ENCODE data around the gene ABCC5. TPM values are rescaled to one million over a fixed set of nuclear protein-coding genes. Genes with fewer than 3 reads are reported as not detected.
"Not testable (repeated sequence)": the region's sequence is repeated elsewhere in the genome, so short reads cannot be mapped to it uniquely, and the experiment has no call there.

Gene ABCC5
- polyA plus RNA-seq, 3 donors, result 6.0 to 10.8 (median 8.5) TPM

GRCh38 chr3:184018424-184018973, 815 bp upstream of the ABCC5 start:
- 89 to 91% (median 89%) methylated on average over 21 of the region's 21 CpGs for WGBS, 3 donors
- no peak overlapping the region for H3K27ac ChIP-seq (ENCODE audit: low read depth, low read length)

GRCh38 chr3:184016811-184017671, 643 bp downstream of the ABCC5 start:
- WGBS, 3 donors, result 9 to 16% (median 15%) methylated on average over 41 to 57 of the region's 57 CpGs
- H3K27ac ChIP-seq (ENCODE audit: low read depth, low read length), result no peak overlapping the region

DNA sequence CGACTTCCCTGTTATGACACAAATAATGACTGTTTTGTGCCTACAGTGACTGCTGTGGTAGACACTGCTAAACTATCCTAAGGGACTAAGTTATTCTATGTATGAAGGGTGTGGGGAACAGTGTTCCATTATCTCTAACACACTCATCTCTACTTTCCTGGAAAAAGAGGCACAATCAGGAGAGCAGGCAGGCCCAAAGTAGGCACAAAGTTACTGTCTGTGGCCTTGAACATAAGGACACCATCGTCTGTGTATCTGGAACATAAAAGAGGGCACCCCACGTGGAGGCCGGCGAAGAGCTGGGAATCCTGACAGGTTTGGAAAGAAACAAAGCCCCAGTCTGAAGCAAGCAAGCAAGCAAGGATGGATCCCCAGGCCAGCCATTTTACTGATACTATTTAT, 1.5 kb downstream of the ABCC5 start:
- 66 to 88% (median 80%) methylated on average over 5 of the region's 5 CpGs for whole genome bisulfite sequencing, 3 donors

GRCh38 chr3:184015381-184016019, 2.2 kb downstream of the ABCC5 start:
- 78 to 90% (median 87%) methylated on average over 10 of the region's 10 CpGs for WGBS, 3 donors
- H3K27ac ChIP-seq (ENCODE audit: low read depth, low read length), result no peak overlapping the region

More for the DNA sequence above, 1.5 kb downstream of the ABCC5 start:
- H3K27ac ChIP-seq (ENCODE audit: low read depth, low read length), result no peak overlapping the region

- WGBS, 3 donors, result 82 to 94% (median 89%) methylated on average over 6 of the region's 6 CpGs
- H3K27ac ChIP-seq (ENCODE audit: low read depth, low read length), result no peak overlapping the region
Observed at GRCh38 chr3:184011937-184012889, 5.5 kb downstream of the ABCC5 start.

GRCh38 chr3:184011230-184011876, 6.3 kb downstream of the ABCC5 start:
- WGBS, 3 donors, result 58 to 96% (median 92%) methylated on average over 4 of the region's 4 CpGs
- no peak overlapping the region for H3K27ac ChIP-seq (ENCODE audit: low read depth, low read length)

- no peak overlapping the region for H3K27ac ChIP-seq (ENCODE audit: low read depth, low read length)
- WGBS, 3 donors, result 54 to 83% (median 80%) methylated on average over 3 of the region's 3 CpGs
Observed at GRCh38 chr3:184008161-184008560, 9.5 kb downstream of the ABCC5 start.

DNA sequence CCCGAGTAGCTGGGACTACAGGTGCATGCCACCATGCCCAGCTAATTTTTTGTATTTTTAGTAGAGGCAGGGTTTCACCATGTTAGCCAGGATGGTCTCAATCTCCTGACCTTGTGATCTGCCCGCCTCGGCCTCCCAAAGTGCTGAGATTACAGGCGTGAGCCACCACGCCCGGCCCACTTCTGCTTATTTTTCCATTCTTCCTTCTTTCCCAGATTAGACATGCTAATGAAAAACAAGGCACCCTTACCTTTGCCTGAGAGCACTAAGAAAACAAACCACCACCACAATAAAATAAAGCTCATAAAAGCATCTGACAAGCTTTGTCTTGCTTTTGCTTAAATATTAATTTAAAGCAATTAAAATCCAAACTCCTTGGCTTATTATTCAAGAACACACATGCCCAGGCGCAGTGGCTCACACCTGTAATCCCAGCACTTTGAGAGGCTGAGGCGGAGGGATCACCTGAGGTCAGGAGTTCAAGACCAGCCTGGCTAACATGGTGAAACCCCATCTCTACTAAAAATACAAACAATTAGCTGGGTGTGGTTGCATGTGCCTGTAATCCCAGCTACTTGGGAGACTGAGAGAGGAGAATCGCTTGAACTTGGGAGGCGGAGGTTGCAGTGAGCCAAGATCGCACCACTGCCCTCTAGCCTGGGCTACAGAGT, 10.4 kb downstream of the ABCC5 start:
- 80 to 87% (median 84%) methylated on average over 11 of the region's 11 CpGs for WGBS, 3 donors
- H3K27ac ChIP-seq (ENCODE audit: low read depth, low read length), result not testable (repeated sequence)

GRCh38 chr3:184005941-184006507, 11.7 kb downstream of the ABCC5 start:
- no peak overlapping the region for H3K27ac ChIP-seq (ENCODE audit: low read depth, low read length)
- 10 to 25% (median 16%) methylated on average over 11 of the region's 11 CpGs for WGBS, 3 donors

GRCh38 chr3:184004476-184004875, 13.2 kb downstream of the ABCC5 start:
- no peak overlapping the region for H3K27ac ChIP-seq (ENCODE audit: low read depth, low read length)
- 72 to 100% (median 83%) methylated on average over 1 to 2 of the region's 2 CpGs for WGBS, 3 donors

DNA sequence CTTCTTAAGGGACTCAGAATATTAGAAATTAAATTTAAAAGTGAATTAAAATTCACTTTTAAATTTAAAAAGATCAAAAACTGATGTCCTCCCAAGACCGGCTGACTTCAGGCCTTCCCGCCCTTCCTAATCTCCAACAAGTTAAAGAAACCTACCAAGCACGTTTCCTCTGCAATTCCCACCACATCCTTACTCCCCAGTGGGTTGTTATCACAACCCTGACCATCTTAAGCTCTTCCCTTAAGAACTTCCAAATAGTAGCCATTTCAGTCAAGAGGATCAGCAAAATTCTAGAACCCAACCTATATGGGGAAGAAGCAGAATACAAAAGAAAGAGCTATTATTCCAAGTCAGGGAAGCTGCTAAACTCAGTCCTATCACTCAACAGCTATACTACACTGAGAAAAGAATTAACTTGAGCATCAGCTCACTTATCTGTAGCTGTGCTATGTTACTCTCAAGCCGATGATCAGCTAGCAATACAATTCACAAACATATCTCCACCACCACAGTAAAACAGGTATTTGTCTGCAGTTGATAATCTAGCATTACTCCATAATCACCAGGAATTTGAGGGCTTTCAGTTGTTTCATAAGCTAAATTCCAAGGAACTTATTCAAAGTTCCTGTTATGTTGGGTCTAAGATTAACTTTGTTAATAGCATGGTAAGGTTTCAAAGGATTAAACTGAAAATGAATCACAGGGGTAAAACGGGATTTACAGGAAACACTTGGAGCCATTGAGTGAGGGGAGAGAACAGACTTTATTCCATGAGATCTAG, 14.3 kb downstream of the ABCC5 start:
- 88 to 90% (median 90%) methylated on average over 5 of the region's 5 CpGs for WGBS, 3 donors
- no peak overlapping the region for H3K27ac ChIP-seq (ENCODE audit: low read depth, low read length)

GRCh38 chr3:184002469-184002868, 15.2 kb downstream of the ABCC5 start:
- WGBS, 3 donors, result 91 to 94% (median 92%) methylated on average over 11 of the region's 11 CpGs
- no peak overlapping the region for H3K27ac ChIP-seq (ENCODE audit: low read depth, low read length)

DNA sequence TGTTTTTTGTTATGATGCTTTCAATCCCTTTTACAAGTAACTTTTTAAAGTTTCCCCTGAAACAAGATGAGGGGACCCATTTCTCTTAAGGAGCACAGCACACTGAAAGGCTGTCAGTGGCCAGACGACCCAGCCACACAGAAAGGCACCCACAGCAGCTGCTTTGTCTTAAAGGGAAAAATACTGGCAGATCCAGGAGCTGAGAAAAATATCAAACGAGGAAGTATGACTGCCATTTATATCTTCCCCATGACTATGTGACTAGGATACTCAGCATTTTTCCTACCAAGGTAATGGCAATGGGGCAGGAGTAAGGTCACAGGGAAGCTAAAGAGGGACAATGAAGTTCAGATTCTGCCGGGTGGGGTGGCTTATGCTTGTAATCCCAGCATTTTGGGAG, 15.9 kb downstream of the ABCC5 start:
- 79 to 84% (median 81%) methylated on average over 3 of the region's 3 CpGs for WGBS, 3 donors

DNA sequence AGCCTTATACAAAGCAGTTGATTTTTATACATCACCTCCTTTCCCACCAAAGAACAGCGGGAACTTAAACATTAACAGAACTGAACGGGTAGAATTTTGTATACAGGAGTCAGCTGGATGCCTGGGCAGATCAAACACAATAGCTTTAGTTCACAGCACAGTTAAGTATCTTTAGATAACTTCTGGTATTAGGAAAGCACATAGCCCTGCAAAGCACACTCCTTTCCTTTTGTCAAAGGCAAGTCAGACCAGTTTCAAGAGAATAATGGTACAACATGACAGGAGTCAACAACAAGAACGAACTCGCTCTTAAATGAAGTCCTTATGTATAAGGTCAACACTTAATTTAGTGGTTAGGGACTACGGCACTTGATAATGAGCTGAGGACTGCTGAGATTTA, 26.3 kb downstream of the ABCC5 start:
- no peak overlapping the region for H3K27ac ChIP-seq (ENCODE audit: low read depth, low read length)
- WGBS, 3 donors, result 61 to 92% (median 85%) methylated on average over 5 of the region's 5 CpGs

More for the DNA sequence above, 15.9 kb downstream of the ABCC5 start:
- no peak overlapping the region for H3K27ac ChIP-seq (ENCODE audit: low read depth, low read length)

GRCh38 chr3:183988216-183988790, 29.4 kb downstream of the ABCC5 start:
- 86 to 87% (median 86%) methylated on average over 16 of the region's 16 CpGs for WGBS, 3 donors
- H3K27ac ChIP-seq (ENCODE audit: low read depth, low read length), result no peak overlapping the region

DNA sequence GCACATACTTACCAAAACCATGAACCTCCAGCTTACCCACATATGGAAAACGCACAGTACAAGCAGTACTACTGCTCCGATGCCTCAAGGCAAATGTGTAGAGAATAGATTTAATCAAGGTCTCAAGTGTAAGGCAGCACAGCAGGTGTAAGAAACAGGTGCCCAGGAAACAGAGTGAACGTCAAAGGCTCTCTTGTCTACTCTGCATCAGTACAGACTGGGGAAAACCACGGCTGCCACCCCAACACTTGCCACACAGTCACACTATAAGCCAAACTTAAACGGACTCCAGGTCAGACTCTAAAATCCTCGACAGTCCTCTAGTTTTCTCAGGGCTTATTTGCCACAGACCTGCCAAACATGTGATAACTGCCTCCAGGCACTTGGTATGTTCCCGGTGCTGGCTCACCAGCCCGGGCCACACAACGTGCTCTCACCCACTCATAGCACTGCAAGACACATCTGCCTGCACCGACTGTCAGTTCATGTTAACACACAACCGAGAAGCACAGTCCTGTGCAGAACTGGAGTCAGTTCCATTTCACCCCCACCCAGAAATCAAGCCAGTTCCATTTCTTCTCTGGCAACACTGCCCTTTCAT, 30.6 kb downstream of the ABCC5 start:
- 50 to 91% (median 88%) methylated on average over 11 of the region's 11 CpGs for WGBS, 3 donors
- no peak overlapping the region for H3K27ac ChIP-seq (ENCODE audit: low read depth, low read length)

All from adipose tissue (tissue), 3 donors.